A549 treated with Hydrocortisone at 1 μM for 4 hours (cell line): ENCODE data around the gene MS4A12. TPM values are rescaled to one million over a fixed set of nuclear protein-coding genes. Genes with fewer than 3 reads are reported as not detected.

Experiments
- total RNA-seq: library from RNA; stranded (reverse); fragments of 200-300 nt; extraction: Qiagen RNA extraction; gene quantifications from 5 replicates; pipeline ENCODE4 v1.2.3, GENCODE V29; 2022

Gene MS4A12, protein sequence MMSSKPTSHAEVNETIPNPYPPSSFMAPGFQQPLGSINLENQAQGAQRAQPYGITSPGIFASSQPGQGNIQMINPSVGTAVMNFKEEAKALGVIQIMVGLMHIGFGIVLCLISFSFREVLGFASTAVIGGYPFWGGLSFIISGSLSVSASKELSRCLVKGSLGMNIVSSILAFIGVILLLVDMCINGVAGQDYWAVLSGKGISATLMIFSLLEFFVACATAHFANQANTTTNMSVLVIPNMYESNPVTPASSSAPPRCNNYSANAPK
- total RNA-seq = not detected in 5 replicates

GRCh38 chr11:60492488-60493009, at the start of gene MS4A12:
TSS of gene MS4A12 (plus strand) at chr11:60492778. CDS start at chr11:60497319, 4,541 bp downstream.

GRCh38 chr11:60455531-60456042, 37.0 kb upstream of the MS4A12 start, which contains the start of gene MS4A1:
TSS of gene MS4A1 (plus strand) at chr11:60455847. CDS start at chr11:60462375, 6,528 bp downstream.

GRCh38 chr11:60515144-60515855, 22.7 kb downstream of the MS4A12 start, which contains the start of gene MS4A13:
TSS of gene MS4A13 (plus strand) at chr11:60515392. CDS start at chr11:60518084, 2,692 bp downstream.

Other genes with a start within 250 kb of the MS4A12 start
- not detected in 5 replicates for gene MS4A4E, start 249.6 kb upstream of the MS4A12 start, total RNA-seq
- gene MS4A4A, start 212.1 kb upstream of the MS4A12 start, total RNA-seq = not detected in 5 replicates
- gene MS4A6E, start 165.5 kb upstream of the MS4A12 start, total RNA-seq = not detected in 5 replicates
- not detected in 5 replicates for gene MS4A7, start 114.2 kb upstream of the MS4A12 start, total RNA-seq
- gene MS4A14, start 96.3 kb upstream of the MS4A12 start, total RNA-seq = not detected in 5 replicates
- gene MS4A5, start 63.2 kb upstream of the MS4A12 start, total RNA-seq = not detected in 5 replicates
- gene MS4A1, start 36.9 kb upstream of the MS4A12 start, total RNA-seq = not detected in 5 replicates
- gene MS4A13, start 22.6 kb downstream of the MS4A12 start, total RNA-seq = not detected in 5 replicates
- not detected in 5 replicates for gene MS4A8, start 206.8 kb downstream of the MS4A12 start, total RNA-seq
- not detected in 5 replicates for gene MS4A18, start 231.9 kb downstream of the MS4A12 start, total RNA-seq